NB4 (cell line): Measurements from ENCODE around the gene IFNGR2.

Experiments
- CTCF ChIP-seq: IDR thresholded peaks from one replicate; pipeline ENCODE4 v1.5.1; 2012; ENCODE audit warnings: low read depth, low read length
- MAX ChIP-seq: IDR thresholded peaks from 2 replicates; pipeline ENCODE4 v1.6.1; 2011; ENCODE audit warnings: low read depth, low read length
- MYC ChIP-seq: IDR thresholded peaks from 2 replicates; pipeline ENCODE4 v1.6.1; 2011; ENCODE audit warnings: low read depth, low read length
- POLR2A ChIP-seq: IDR thresholded peaks from 2 replicates; pipeline ENCODE4 v1.6.1; 2011; ENCODE audit warnings: mild to moderate bottlenecking; ENCODE audit not compliant: insufficient read length; ENCODE audit errors: extremely low read depth

- no peak for TF ChIP-seq POLR2A
- TF ChIP-seq CTCF, result no peak
- no peak for TF ChIP-seq MAX
- no peak for TF ChIP-seq MYC
Observed at GRCh38 chr21:33387294-33387693, 15.9 kb upstream of the IFNGR2 start.
